ENCODE data around the gene DOCK3.
"Not testable (repeated sequence)": the region's sequence is repeated elsewhere in the genome, so short reads cannot be mapped to it uniquely, and the experiment has no call there.

The DOCK3 gene

GRCh38 chr3:50676031-50676705, 1.4 kb downstream of the DOCK3 start:
- DNase-seq (ENCODE audit: low read depth) = no peak

GRCh38 chr3:50687127-50687751, 12.5 kb downstream of the DOCK3 start:
- no peak for DNase-seq (ENCODE audit: low read depth)

DNA sequence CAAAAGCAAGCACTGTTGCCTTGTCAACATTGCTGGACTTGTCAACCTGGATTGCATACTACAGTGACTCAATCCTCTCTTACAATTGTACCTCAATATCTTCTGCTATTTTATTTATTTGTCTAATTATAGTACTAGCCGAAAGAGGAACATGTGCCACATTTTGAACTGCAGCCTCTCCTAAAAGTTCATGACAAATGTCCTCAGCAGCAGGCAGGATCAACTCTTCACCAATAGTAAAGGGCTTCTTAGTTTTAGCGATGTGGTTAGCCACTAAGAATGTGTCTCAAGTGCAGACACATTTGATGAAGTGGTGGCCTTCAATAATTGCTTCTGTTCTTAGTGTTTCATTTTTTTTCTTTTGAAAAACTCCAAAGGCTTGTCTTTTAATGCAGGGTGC, 13.2 kb downstream of the DOCK3 start:
- DNase-seq (ENCODE audit: low read depth) = no peak

- DNase-seq (ENCODE audit: low read depth) = not testable (repeated sequence)
Measured at GRCh38 chr3:50688602-50689001, 13.9 kb downstream of the DOCK3 start.

DNA sequence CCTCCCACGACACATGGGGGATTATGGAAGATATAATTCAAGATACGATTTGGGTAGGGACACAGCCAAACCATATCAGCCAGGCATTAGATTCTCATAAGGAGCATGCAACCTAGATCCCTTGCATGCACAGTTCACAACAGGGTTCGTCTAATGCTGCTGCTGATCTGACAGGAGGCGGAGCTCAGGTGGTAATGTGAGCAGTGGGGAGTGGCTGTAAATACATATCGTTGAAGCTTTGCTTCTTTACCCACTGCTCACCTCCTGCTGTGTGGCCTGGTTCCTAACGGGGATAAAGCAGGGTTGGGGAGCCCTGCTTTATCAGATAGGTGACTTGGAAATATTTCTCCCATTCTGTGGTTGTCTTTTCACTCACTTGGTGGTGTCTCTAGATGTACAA, 14.8 kb downstream of the DOCK3 start:
- no peak for DNase-seq (ENCODE audit: low read depth)

GRCh38 chr3:50695031-50695430, 20.3 kb downstream of the DOCK3 start:
- DNase-seq (ENCODE audit: low read depth) = no peak

DNA sequence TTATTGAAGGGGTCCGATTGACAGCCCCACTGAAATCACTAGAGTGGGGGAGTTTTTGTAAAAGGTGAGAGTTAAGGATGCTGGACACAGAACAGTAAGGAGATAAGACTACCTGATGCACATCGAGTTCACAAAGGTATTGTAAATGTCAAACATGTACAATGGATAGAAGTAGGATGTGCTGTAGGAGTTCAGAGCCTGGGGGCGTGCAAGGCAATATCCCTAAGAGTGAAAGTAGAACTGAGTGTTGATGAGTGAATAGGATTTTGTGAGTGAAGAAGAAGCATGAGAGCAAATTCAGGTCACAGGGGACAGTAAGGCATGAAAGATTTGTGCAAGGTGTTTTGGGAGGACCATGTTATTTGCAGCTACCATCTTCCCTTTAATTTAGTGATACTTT, 21.5 kb downstream of the DOCK3 start:
- no peak for DNase-seq (ENCODE audit: low read depth)

- DNase-seq (ENCODE audit: low read depth) = no peak
Measured at GRCh38 chr3:50698269-50698668, 23.5 kb downstream of the DOCK3 start.

DNA sequence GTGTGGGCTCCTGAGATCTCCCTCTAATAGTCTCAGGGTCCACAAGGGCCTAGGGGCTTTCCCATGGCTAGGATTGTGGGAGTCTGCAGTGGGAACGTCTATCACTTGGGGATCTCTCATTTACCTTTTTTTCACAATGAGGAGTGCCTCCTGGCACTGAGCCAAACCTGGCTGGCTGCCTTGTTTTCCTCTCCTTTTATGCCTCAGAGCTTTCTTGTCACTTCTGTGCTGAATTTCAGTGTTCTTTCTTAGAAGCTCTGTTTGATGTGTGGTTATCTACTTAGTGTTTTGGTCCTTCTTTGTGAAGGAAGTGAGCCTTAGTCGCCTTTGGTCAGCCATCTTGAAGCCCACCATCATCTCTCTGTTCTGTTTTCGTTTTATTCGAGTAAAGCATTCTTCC, 33.9 kb downstream of the DOCK3 start:
- no peak for DNase-seq (ENCODE audit: low read depth)

DNA sequence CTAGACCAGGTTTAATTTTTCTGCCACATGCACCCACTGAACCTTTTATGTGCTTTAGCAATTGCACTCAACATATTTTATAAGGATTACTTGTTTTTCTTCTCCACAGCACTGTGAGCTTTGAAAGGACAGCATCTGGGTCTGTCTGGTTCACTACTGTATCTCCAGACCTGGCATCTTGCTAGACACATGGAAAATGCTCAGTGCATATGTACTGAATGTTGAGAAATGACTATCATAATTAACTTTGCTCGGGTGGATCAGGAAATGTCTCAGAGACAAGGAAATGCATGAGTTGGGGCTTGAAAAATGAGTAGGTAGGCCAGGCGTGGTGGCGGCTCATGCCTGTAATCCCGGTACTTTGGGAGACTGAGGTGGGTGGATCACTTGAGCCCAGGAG, 40.2 kb downstream of the DOCK3 start:
- DNase-seq (ENCODE audit: low read depth) = peak; percentile 1

DNA sequence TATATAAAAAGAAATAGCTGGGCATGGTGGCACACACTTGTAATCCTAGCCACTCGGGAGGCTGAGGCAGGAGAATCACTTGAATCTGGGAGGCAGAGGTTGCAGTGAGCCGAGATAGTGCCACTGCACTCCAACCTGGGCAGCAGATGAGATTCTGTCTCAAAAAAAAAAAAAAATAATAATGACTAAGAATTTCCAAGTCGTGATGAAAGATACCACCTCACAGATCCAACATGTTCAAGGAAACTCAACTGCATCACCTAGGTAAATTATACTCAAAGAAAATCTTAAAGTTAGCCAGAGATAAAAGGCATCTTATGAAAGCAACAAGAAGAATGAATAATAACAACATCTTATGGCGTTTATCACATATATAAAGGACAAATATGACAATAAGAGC, 50.1 kb downstream of the DOCK3 start:
- no peak for DNase-seq (ENCODE audit: low read depth)

- DNase-seq (ENCODE audit: low read depth) = no peak
Measured at GRCh38 chr3:50734985-50735384, 60.3 kb downstream of the DOCK3 start.

DNA sequence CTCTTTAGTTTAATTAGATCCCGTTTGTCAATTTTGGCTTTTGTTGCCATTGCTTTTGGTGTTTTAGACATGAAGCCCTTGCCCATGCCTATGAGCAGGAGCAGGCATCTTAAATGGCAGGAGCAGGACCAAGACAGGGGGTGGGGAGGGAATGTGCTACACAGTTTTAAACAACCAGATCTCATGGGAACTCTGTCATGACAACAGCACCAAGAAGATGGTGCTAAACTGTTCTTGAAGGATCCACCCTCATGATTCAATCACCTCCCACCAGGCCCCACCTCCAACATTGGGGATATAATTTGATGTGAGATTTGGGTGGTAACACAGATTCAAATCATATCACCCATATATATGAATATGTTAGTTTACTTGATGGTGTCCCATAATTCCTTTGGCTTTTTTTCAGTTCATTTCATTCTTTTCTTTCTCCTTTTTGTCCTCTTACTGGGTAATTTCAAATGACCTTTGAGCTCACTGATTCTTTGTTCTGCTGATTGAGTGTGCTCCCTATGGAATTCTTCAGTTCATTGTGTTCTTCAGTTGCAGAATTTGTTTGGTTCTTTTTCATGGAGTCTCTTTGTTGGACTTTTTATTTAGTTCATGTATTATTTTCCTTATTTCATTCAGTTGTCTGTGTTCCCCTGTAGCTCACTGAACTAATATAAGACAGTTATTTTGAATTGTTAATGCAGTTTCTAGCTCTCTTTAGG, 62.6 kb downstream of the DOCK3 start:
- DNase-seq (ENCODE audit: low read depth) = no peak

GRCh38 chr3:50737906-50738598, 63.3 kb downstream of the DOCK3 start:
- no peak for DNase-seq (ENCODE audit: low read depth)

- no peak for DNase-seq (ENCODE audit: low read depth)
Measured at GRCh38 chr3:50743643-50744042, 68.9 kb downstream of the DOCK3 start.

GRCh38 chr3:50749822-50750221, 75.1 kb downstream of the DOCK3 start:
- DNase-seq (ENCODE audit: low read depth) = no peak

DNA sequence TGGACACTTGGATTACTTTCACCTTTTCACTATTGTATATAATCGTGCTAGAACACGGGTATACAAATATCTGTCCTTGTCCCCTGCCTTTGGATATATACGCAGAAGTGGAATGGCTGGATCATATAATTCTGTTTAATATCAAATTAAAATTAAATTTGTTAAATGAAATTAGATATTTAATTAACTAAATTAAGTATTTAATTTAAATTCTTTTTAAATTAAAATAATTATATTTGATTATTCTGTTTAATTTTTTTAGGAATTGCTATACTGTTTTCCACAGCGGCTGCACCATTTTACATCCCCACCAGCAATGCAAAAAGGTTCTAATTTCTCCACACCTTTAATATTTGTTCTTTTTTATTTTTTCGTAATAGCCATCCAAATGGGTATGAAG, 84.3 kb downstream of the DOCK3 start:
- DNase-seq (ENCODE audit: low read depth) = no peak

DNA sequence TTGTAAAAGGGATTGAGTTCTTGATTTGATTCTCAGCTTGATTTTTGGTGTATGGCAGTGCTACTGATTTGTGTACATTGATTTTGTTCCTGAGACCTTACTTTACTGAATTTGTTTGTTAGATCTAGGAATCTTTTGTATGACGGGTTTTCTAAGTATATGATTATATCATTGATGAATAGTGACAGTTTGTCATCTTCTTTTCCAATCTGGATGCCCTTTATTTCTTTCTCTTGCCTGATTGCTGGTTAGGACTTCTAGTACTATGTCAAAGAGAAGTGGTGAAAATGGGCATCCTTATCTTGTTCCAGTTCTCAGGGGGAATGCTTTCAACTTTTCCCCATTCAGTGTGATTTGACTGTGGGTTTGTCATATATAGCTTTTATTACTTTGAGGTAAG, 103.0 kb downstream of the DOCK3 start:
- no peak for DNase-seq (ENCODE audit: low read depth)

DNA sequence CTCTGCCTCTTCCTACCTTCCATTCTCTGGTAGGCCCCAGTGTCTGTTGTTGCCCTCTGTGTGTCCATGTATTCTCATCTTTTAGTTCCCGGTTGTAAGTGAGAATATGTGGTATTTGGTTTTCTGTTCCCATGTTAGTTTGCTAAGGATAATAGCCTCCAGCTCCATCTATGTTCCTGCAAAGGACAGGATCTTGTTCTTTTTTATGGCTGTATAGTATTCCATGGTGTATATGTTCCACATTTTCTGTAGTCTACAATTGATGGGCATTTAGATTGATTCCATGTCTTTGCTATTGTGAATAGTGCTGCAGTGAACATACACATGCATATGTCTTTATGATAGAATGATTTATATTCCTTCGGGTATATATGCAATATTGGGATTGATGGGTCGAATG, 107.0 kb downstream of the DOCK3 start:
- DNase-seq (ENCODE audit: low read depth) = not testable (repeated sequence)

GRCh38 chr3:50786631-50787030, 111.9 kb downstream of the DOCK3 start:
- DNase-seq (ENCODE audit: low read depth) = no peak

GRCh38 chr3:50790894-50791293, 116.2 kb downstream of the DOCK3 start:
- DNase-seq (ENCODE audit: low read depth) = not testable (repeated sequence)

DNA sequence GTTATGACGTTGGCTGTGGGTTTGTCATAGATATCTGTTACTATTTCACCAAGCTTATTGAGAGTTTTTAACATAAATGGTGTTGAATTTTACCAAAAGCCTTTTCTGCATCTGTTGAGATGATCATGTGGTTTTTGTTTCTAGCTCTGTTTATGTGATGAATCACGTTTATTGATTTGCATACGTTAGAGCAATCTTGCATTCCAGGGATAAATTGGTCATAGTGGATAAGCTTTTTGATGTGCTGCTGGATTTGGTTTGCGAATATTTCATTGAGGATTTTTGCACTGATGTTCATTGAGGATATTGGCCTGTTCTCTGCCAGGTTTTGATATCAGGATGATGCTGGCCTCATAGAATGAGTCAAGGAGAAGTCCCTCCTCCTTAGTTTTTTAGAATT, 117.8 kb downstream of the DOCK3 start:
- no peak for DNase-seq (ENCODE audit: low read depth)

DNA sequence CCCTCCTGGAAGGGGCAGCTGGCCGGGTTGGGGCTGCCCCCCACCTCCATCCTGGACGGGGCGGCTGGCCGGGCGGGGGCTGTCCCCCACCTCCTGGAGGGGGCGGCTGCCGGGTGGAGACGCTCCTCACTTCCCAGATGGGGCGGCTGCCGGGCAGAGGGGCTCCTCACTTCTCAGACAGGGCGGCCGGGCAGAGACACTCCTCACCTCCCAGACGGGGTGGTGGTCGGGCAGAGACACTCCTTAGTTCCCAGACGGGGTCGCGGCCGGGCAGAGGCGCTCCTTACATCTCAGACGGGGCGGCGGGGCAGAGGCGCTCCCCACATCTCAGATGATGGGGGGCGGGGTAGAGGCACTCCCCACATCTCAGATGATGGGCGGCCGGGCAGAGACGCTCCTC, 129.1 kb downstream of the DOCK3 start:
- not testable (repeated sequence) for DNase-seq (ENCODE audit: low read depth)

All from GM04504 (cell line).